Suppressor macrophage treated with lipopolysaccharide for 1 hour (primary cell): ENCODE results near the gene DAAM2.

ENCODE experiments used
- DNase-seq, 3 donors: peaks; one replicate each; pipeline ENCODE4 v3.0.0-alpha.2; 2020 to 2022

Gene DAAM2

DNA sequence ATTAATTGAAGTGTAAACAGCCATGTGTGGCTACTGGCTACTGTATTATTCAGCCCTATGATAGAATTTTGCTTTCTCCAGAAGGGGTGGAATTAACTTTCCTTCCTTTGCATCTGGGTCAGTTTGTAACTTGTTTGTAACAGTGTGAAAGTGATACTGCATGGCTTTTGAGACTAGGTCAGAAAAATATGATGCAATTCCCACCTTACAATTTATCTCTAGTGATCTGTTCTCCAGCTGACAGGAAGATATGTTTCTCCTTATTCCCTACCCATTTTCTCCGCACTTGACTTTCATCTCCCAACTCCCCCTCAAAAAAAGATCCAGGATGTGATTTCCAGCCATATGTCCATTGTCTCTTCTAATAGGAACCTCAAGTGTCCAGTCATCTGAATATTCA lies 144.7 kb downstream of the DAAM2 start:
- no peak for DNase-seq

- no peak for DNase-seq
Observed at GRCh38 chr6:39937686-39938333, 145.6 kb downstream of the DAAM2 start.

DNA sequence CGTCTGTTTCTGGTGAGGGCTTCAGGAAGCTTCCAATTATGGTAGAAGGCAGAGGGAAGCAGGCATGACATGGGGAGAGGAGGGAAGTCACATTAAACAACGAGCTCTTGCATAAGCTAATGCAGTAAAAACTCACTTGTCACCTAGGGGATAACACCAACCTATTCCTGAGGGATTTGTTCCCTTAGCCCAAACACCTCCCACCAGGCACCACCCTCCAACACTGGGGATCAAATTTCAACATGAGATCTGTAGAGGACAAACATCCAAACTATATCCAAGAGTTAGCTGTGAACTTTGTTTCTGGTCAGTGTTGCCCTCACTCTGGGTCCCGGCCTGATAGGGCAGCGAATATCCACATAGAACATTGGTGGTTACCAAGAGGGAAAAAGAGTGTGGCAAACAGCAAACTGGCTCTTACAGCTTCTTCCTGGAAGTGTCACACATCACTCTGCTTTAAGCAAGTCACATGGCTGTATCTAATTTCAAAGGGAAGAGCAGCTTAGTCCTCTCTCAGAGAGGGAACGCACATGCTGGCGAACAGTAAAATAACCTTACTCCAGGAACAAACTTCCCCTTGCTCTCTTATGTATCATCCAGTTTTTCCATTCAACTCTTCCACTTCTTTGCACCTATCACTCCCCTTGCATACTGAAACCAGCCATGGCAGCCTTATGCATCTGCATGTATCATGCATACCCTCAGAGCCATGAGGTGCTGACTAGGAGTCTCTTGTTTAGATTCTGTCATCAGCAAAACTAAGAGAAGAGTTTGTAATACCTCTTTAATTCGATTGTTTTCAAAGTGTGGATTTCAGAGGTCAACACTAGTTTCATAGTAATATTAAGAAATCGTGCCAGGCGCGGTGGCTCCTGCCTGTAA lies 146.8 kb downstream of the DAAM2 start:
- no peak for DNase-seq

- no peak for DNase-seq
Observed at GRCh38 chr6:39941138-39941537, 149.0 kb downstream of the DAAM2 start.

- DNase-seq, result no peak
Observed at GRCh38 chr6:39941820-39942219, 149.6 kb downstream of the DAAM2 start.

DNA sequence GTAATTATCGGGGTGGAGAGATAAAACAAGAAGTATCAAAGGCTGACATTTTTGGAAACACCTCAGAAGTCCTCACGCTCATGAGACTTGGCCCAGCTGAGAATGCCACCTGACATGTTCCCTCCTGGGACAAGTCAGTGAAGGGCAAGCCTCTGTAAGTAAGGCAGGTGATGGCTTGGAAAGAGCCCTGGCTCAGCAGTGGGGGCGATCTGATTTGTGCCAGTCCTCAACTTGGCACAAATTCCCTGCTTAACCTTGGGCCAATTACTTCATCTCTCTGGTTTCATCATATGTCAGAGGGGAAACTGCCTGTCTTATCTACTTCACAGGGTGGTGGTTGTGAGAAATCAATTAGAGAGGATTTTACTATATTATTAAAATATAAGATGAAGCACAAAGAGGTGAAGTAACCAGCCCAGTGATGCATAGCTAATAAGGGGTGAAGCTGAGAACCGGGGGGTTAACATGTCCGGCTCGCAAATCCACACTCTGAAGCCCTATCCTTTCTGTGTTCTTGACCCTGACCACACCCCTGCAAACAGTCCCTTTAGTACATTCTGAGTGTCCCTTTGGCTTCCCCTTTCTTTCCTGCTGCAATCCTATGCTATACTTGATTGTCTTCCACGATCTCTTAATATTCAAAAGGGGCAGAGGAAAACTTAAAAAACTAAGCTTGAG lies 150.9 kb downstream of the DAAM2 start:
- DNase-seq, result no peak

DNA sequence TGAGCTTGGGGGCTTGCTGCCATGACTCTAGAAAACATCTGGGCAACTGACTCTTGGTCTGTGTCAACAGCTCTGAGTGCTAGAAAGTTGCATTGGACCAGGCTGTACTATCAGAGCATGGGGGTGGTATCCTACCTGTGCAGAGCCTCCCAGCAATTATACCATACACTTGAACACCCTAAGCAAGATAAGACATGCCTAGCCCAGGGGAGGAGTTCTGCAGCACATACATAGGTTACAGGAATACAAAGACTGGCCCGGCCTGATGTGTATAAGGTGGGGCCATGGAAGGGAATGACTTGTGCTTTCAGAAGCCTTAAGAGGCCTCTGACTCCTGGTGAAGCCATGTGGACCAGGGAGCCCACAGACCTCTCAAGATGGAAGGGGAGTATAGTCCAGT lies 153.4 kb downstream of the DAAM2 start:
- no peak for DNase-seq

GRCh38 chr6:39947611-39948068 lies 155.5 kb downstream of the DAAM2 start:
- no peak for DNase-seq

- no peak for DNase-seq
Observed at GRCh38 chr6:39948199-39948791, 156.1 kb downstream of the DAAM2 start.

DNA sequence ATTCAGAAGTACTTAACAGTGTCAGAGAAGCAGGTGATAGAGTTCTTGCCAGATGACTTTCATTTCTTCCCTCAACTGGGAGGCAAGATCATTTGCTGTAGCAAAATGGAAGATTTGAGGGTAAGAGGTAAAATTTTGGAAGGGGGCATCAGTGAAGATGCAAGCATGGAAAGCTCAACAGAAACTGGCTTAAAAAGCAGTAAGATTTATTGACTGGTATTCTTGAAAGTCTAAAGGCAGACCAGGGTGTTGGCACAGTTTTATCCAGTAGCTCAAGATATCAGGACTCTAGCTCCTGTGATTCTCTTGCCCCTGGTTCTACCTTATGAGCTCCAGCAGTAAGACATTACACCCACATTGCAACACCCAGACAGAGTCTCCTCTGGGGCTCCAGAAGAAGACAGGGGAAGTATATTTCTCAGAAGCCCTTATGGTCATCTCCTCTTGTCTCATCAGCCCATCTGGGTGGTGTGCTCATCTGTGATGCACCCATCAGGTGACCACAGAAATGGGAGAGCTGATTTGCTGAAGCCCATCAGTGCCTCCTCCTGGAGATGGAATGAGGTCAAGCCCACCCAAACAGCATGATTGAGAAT lies 158.0 kb downstream of the DAAM2 start:
- DNase-seq, result no peak

DNA sequence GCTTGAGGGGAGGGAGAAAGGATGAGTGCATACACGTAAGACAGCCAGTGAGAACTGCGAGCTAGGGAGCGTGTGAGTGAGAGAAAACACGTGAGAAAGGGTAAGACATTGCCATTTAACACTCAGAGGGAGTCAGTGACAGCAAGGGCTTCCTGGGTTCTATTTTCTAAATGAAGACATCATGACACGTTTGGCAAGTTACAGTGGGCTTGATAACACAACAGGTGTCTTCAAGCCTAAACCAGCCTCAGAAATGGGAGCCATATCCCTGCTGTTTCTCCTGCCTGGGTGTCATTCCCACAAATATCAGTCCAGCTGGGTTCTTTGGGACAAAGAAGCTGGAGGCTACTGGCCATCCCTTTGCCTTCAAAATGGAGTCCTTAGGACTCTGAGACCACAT lies 159.0 kb downstream of the DAAM2 start:
- DNase-seq, result no peak

DNA sequence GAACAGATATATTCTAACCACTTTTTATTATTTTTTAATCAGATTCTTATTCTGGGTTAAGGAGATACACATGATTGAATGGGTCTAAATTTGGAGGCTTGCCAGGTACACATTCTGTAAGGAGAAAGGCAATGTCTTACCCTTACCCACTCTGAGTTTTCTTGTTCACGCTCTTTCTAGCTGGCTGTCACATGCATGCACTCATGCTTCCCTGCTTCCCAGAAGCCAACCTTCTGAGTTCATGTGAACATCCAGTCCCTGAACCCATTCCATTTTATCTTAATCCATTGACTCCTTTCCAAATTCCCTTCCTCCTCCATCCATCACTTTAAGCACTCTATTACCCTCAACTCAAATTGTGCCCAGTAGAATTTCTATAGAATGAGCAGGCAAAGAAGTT lies 159.5 kb downstream of the DAAM2 start:
- DNase-seq, result no peak

- no peak for DNase-seq
Observed at GRCh38 chr6:39952167-39952566, 160.0 kb downstream of the DAAM2 start.

DNA sequence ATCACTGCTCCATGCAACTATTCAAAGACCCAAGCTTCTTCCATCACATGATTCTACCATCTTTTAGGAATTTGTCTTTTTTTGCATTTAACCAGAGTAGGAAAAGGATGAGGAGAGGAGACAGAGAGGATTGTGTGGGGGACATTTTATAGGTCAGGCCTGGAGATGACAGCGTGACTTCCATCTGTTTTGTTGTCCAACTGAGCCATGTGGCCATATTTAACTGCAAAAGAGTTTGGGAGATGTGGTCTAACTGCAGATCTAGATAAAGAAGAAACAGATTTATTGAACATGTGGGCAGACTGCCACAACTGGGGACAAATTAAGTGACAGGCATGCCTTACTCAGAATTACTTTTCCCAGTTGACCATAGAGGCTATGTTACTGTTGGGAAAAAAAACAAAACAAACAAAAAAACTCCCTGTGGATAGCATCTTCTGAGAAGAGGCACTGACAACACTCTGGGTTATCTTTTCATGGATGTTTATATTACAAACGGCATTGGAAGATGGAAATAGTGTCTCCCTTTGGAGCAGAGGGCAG lies 161.0 kb downstream of the DAAM2 start:
- DNase-seq, result no peak
